AG09309 (cell line): ENCODE data around the gene CD300LG.

Source experiments
- DNase-seq: peaks from one replicate; pipeline ENCODE4 v3.0.0-alpha.2; 2010; ENCODE audit warnings: low read depth
- H3K4me3 ChIP-seq: 2 replicates; pipeline ENCODE4 v1.5.1; 2011; ENCODE audit warnings: mild to moderate bottlenecking, low read depth, low read length, moderate library complexity; ENCODE audit not compliant: control insufficient read depth
- CTCF ChIP-seq: IDR thresholded peaks from 2 replicates; pipeline ENCODE4 v1.5.1; 2011; ENCODE audit warnings: mild to moderate bottlenecking, low read depth, low read length, inconsistent platforms; ENCODE audit not compliant: insufficient read depth, control insufficient read depth; ENCODE audit errors: missing control alignments

CD300LG gene

GRCh38 chr17:43877031-43877430 lies 30.1 kb downstream of the CD300LG start:
- TF ChIP-seq CTCF, result no peak
- no peak for DNase-seq
- H3K4me3 ChIP-seq, result no peak overlapping the region

GRCh38 chr17:43877451-43878155 lies 30.6 kb downstream of the CD300LG start:
- TF ChIP-seq CTCF, result no peak
- H3K4me3 ChIP-seq, result no peak overlapping the region
- no peak for DNase-seq

- DNase-seq, result peak; percentile 67
- peak; percentile 99 for TF ChIP-seq CTCF
- H3K4me3 ChIP-seq, result no peak overlapping the region
Measured at GRCh38 chr17:43878260-43879175, 31.5 kb downstream of the CD300LG start.

GRCh38 chr17:43879723-43880419 lies 32.9 kb downstream of the CD300LG start:
- no peak overlapping the region for H3K4me3 ChIP-seq
- no peak for TF ChIP-seq CTCF
- DNase-seq, result no peak

GRCh38 chr17:43880420-43880991 lies 33.5 kb downstream of the CD300LG start:
- DNase-seq, result no peak
- no peak overlapping the region for H3K4me3 ChIP-seq
- TF ChIP-seq CTCF, result peak; percentile 63

GRCh38 chr17:43881181-43881580 lies 34.2 kb downstream of the CD300LG start:
- no peak overlapping the region for H3K4me3 ChIP-seq
- no peak for TF ChIP-seq CTCF
- DNase-seq, result no peak
